Heart left ventricle (tissue), 13 donors: ENCODE measurements around the gene RPS10.

Experiments used
- POLR2A ChIP-seq, 2 donors: fragments of 450-650 bp; IDR thresholded peaks; one replicate each; pipeline ENCODE4 v1.6.1; 2017; ENCODE audit warnings: antibody characterized with exemption in 2 of 2, mild to moderate bottlenecking in 2 of 2, moderate library complexity in 2 of 2
- TF ChIP-seq, protein P1 (sequence below), 12 donors: fragments of 200-600 bp; sonication (generic) in 4 of 12; IDR thresholded peaks; one replicate each; pipeline versions ENCODE4 v1.5.0 to v1.8.0; 2018 to 2022; ENCODE audit warnings: antibody characterized with exemption in 12 of 12, mild to moderate bottlenecking in 5 of 12
- donor health status: ischemic (EF 13 %, LVEDD 7.1; RV severe dilation, severe dysfunction).
- donor health status: DM: no; HTN: yes; CAD: no.
- donor health status: DM: no; HTN: no; CAD: no.
- donor health status: ischemic (EF 25% LVEDD 6.9; RV normal size, moderate dysfunction).
- donor health status: ischemic (EF 25% LVEDD 5.7; RV mildly dilated, moderate dysfunction).
- donor health status: ischemic (EF 35%, LVEDD 5.7; RV mildly dilated, moderate dysfunction).
- donor health status: nonischemic (EF 11% LVEDD 7.7; RV severe dilation, severe dysfunction).
- donor health status: DM: yes; HTN: yes; CAD: no.
- donor health status: PGD.
- donor health status: ischemic (EF 29% LVEDD 5.4; RV normal size, mild dysfunction).
- donor health status: nonischemic (EF 23%, LVEDD 6.1; RV moderate dilation, normal function).

DNA sequence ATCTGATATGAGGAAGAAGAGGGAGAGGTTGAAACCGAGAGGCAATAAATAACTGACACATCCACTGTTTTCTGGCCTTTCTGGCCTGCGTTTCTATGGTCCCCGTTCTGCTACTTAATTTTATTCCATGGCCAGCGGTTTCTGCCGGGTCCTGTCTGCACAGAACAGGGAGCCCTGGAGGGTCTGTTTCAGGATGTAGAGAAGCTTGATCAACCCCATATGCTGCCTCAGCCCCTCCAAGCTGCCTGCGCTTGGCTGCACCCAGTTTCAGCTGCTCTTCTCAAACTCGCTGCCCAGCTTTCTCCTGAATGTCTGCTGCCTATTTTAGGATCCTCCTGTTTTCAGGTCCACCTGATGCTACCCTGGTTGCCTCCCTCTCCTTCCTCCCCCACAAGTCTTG is 21.5 kb upstream of the RPS10 start:
- TF ChIP-seq, protein P1, sequence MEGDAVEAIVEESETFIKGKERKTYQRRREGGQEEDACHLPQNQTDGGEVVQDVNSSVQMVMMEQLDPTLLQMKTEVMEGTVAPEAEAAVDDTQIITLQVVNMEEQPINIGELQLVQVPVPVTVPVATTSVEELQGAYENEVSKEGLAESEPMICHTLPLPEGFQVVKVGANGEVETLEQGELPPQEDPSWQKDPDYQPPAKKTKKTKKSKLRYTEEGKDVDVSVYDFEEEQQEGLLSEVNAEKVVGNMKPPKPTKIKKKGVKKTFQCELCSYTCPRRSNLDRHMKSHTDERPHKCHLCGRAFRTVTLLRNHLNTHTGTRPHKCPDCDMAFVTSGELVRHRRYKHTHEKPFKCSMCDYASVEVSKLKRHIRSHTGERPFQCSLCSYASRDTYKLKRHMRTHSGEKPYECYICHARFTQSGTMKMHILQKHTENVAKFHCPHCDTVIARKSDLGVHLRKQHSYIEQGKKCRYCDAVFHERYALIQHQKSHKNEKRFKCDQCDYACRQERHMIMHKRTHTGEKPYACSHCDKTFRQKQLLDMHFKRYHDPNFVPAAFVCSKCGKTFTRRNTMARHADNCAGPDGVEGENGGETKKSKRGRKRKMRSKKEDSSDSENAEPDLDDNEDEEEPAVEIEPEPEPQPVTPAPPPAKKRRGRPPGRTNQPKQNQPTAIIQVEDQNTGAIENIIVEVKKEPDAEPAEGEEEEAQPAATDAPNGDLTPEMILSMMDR (IDR thresholded peaks at IDR 0.05): no peak
- TF ChIP-seq POLR2A (IDR thresholded peaks at IDR 0.05): no peak
